Subcutaneous abdominal adipose tissue (tissue), 5 donors: ENCODE measurements around the gene LAMC3.

Experiments
- H3K27ac ChIP-seq: one replicate; pipeline ENCODE4 v1.7.0; 2013; ENCODE audit warnings: low read depth, mild to moderate bottlenecking, inconsistent platforms, low read length, moderate library complexity
- H3K27me3 ChIP-seq, 5 donors: one replicate each; pipeline ENCODE4 v1.7.0; 2013; ENCODE audit warnings: low read length in 5 of 5, inconsistent platforms in 1 of 5; ENCODE audit not compliant: control insufficient read depth in 5 of 5, insufficient read depth in 4 of 5
- H3K36me3 ChIP-seq, 5 donors: one replicate each; pipeline ENCODE4 v1.7.0; 2013; ENCODE audit warnings: low read length in 5 of 5; ENCODE audit not compliant: control insufficient read depth in 5 of 5, insufficient read depth in 5 of 5
- H3K4me1 ChIP-seq, 5 donors: one replicate each; pipeline ENCODE4 v1.7.0; 2013; ENCODE audit warnings: low read length in 5 of 5, mild to moderate bottlenecking in 3 of 5, moderate library complexity in 1 of 5; ENCODE audit not compliant: control insufficient read depth in 5 of 5, insufficient read depth in 5 of 5
- H3K4me3 ChIP-seq, 5 donors: one replicate each; pipeline ENCODE4 v1.7.0; 2013; ENCODE audit warnings: low read length in 5 of 5, low read depth in 1 of 5
- H3K9ac ChIP-seq, 5 donors: one replicate each; pipeline ENCODE4 v1.7.0; 2013; ENCODE audit warnings: low read length in 5 of 5, mild to moderate bottlenecking in 4 of 5, moderate library complexity in 3 of 5
- H3K9me3 ChIP-seq, 5 donors: one replicate each; pipeline ENCODE4 v1.7.0; 2013; ENCODE audit warnings: low read length in 5 of 5; ENCODE audit not compliant: control insufficient read depth in 5 of 5
- donor health status: healthy.
- donor health status: healthy.
- donor health status: healthy.
- donor health status: healthy.
- donor health status: healthy.

Gene LAMC3

GRCh38 chr9:130970052-130970451 lies 38.9 kb upstream of the LAMC3 start:
- Histone ChIP-seq H3K27me3 (peaks cover 10 to 32% (median 26%) of the 10 kb centered on the region in 5 donors), H3K9ac (no peak overlapping the region), H3K4me3 (no peak overlapping the region), H3K4me1 (no peaks in the 10 kb centered on the region), H3K36me3 (no peaks in the 10 kb centered on the region), H3K9me3 (no peaks in the 10 kb centered on the region), H3K27ac (no peak overlapping the region)

- Histone ChIP-seq H3K27ac (no peak overlapping the region), H3K9me3 (no peaks in the 10 kb centered on the region), H3K4me3 (no peak overlapping the region), H3K4me1 (no peaks in the 10 kb centered on the region), H3K9ac (no peak overlapping the region), H3K27me3 (peaks cover 10 to 32% (median 26%) of the 10 kb centered on the region in 5 donors), H3K36me3 (no peaks in the 10 kb centered on the region)
Measured at GRCh38 chr9:130970855-130971254, 38.1 kb upstream of the LAMC3 start.

GRCh38 chr9:130971294-130971849 lies 37.6 kb upstream of the LAMC3 start:
- H3K9me3 ChIP-seq = no peaks in the 10 kb centered on the region
- no peaks in the 10 kb centered on the region for H3K4me1 ChIP-seq
- H3K36me3 ChIP-seq = no peaks in the 10 kb centered on the region
- H3K9ac ChIP-seq = no peak overlapping the region
- H3K27ac ChIP-seq = no peak overlapping the region
- peaks cover 10 to 34% (median 26%) of the 10 kb centered on the region in 5 donors for H3K27me3 ChIP-seq
- no peak overlapping the region for H3K4me3 ChIP-seq

GRCh38 chr9:130972277-130972956 lies 36.6 kb upstream of the LAMC3 start:
- Histone ChIP-seq H3K27ac (no peak overlapping the region), H3K4me1 (no peaks in the 10 kb centered on the region), H3K36me3 (no peaks in the 10 kb centered on the region), H3K9me3 (no peaks in the 10 kb centered on the region), H3K27me3 (peaks cover 10 to 34% (median 27%) of the 10 kb centered on the region in 5 donors), H3K9ac (no peak overlapping the region), H3K4me3 (no peak overlapping the region)

- Histone ChIP-seq H3K9me3 (no peaks in the 10 kb centered on the region), H3K4me3 (no peak overlapping the region), H3K9ac (no peak overlapping the region), H3K27me3 (peaks cover 13 to 40% (median 27%) of the 10 kb centered on the region in 5 donors), H3K36me3 (no peaks in the 10 kb centered on the region), H3K4me1 (no peaks in the 10 kb centered on the region), H3K27ac (no peak overlapping the region)
Measured at GRCh38 chr9:130972957-130973685, 35.9 kb upstream of the LAMC3 start.

- Histone ChIP-seq H3K27ac (no peak overlapping the region), H3K9ac (no peak overlapping the region), H3K36me3 (no peaks in the 10 kb centered on the region), H3K4me1 (no peaks in the 10 kb centered on the region), H3K4me3 (no peak overlapping the region), H3K27me3 (peaks cover 13 to 40% (median 29%) of the 10 kb centered on the region in 5 donors), H3K9me3 (no peaks in the 10 kb centered on the region)
Measured at GRCh38 chr9:130973686-130974281, 35.2 kb upstream of the LAMC3 start.

- Histone ChIP-seq H3K36me3 (no peaks in the 10 kb centered on the region), H3K9me3 (no peaks in the 10 kb centered on the region), H3K27me3 (peaks cover 17 to 44% (median 30%) of the 10 kb centered on the region in 5 donors), H3K9ac (no peak overlapping the region), H3K4me3 (no peak overlapping the region), H3K4me1 (no peaks in the 10 kb centered on the region), H3K27ac (no peak overlapping the region)
Measured at GRCh38 chr9:130974697-130975096, 34.3 kb upstream of the LAMC3 start.

GRCh38 chr9:130975156-130975555 lies 33.8 kb upstream of the LAMC3 start:
- Histone ChIP-seq H3K36me3 (no peaks in the 10 kb centered on the region), H3K27ac (no peak overlapping the region), H3K9me3 (no peaks in the 10 kb centered on the region), H3K4me3 (no peak overlapping the region), H3K4me1 (no peaks in the 10 kb centered on the region), H3K9ac (no peak overlapping the region), H3K27me3 (peaks cover 22 to 48% (median 34%) of the 10 kb centered on the region in 5 donors)

GRCh38 chr9:130975932-130976841 lies 32.8 kb upstream of the LAMC3 start:
- H3K9ac ChIP-seq = no peak overlapping the region
- no peak overlapping the region for H3K4me3 ChIP-seq

More at GRCh38 chr9:130975932-130976841, 32.8 kb upstream of the LAMC3 start:
- Histone ChIP-seq H3K9me3 (no peaks in the 10 kb centered on the region), H3K4me1 (no peaks in the 10 kb centered on the region), H3K27ac (no peak overlapping the region), H3K27me3 (peaks cover 25 to 52% (median 34%) of the 10 kb centered on the region in 5 donors), H3K36me3 (no peaks in the 10 kb centered on the region)
